HG03159 (cell line): Measurements from ENCODE around the gene TPRN.

ENCODE experiments used
- ATAC-seq: cut with Tn5 transposase; IDR thresholded peaks from one replicate; pipeline ENCODE4 v1.9.1; 2021; ENCODE audit warnings: mild to moderate bottlenecking, moderate library complexity; ENCODE audit not compliant: unreplicated experiment

The TPRN gene

GRCh38 chr9:137146527-137146918 is 54.0 kb downstream of the TPRN start:
- ATAC-seq: no peak

GRCh38 chr9:137145731-137146526 is 54.6 kb downstream of the TPRN start:
- ATAC-seq: no peak

GRCh38 chr9:137143459-137143858 is 57.1 kb downstream of the TPRN start:
- no peak for ATAC-seq

- no peak for ATAC-seq
Measured at GRCh38 chr9:137141976-137142936, 58.3 kb downstream of the TPRN start.
